Panc1 (cell line): ENCODE results near the gene ABCB8. TPM values are rescaled to one million over a fixed set of nuclear protein-coding genes. Genes with fewer than 3 reads are reported as not detected.
A peak's percentile ranks its signal among the peaks of the same experiment; 100 is the strongest.

Experiments
- ATAC-seq: fragments of 200-7000 bp; cut with Tn5 transposase; 2 replicates; pipeline ENCODE4 v1.9.1; 2020; ENCODE audit warnings: mild to moderate bottlenecking, moderate library complexity
- BruUV-seq: library from RNA; stranded (reverse); fragments of 400-500 nt; replicated peaks from 2 replicates; lab custom pipeline; 2021; lab: Mats Ljungman, UMichigan
- CTCF ChIA-PET: fragments of 300-600 bp; sonication (Branson Sonifier 250); formaldehyde crosslinking; loops from one replicate; lab custom pipeline; 2022; ENCODE audit warnings: antibody characterized with exemption; lab: Charles Lee
- POLR2A ChIA-PET: fragments of 300-600 bp; sonication (Branson Sonifier 250); formaldehyde crosslinking; loops from one replicate; lab custom pipeline; 2022; ENCODE audit warnings: antibody characterized with exemption; lab: Charles Lee
- DNase-seq: peaks from one replicate; pipeline ENCODE4 v3.0.0-alpha.2; 2010; ENCODE audit warnings: low read depth, low spot score
- H3K27ac ChIP-seq: 2 replicates; pipeline ENCODE4 v1.5.1; 2011; ENCODE audit warnings: mild to moderate bottlenecking, low read length, inconsistent platforms
- H3K27me3 ChIP-seq: fragments of 200-500 bp; sonication (Bioruptor generic); 2 replicates; pipeline ENCODE4 v1.6.0; 2014; ENCODE audit warnings: low read length, inconsistent platforms; ENCODE audit not compliant: control insufficient read depth, insufficient read depth
- H3K36me3 ChIP-seq: fragments of 200-500 bp; sonication (Bioruptor generic); 2 replicates; pipeline ENCODE4 v1.5.1; 2014; ENCODE audit warnings: inconsistent platforms, mild to moderate bottlenecking, low read length, moderate library complexity; ENCODE audit not compliant: control insufficient read depth, insufficient read depth
- H3K4me1 ChIP-seq: 2 replicates; pipeline ENCODE4 v1.5.1; 2011; ENCODE audit warnings: inconsistent platforms, mild to moderate bottlenecking, low read length, moderate library complexity; ENCODE audit not compliant: control insufficient read depth, insufficient read depth
- H3K4me3 ChIP-seq, 2 experiments: 2 replicates each; pipeline ENCODE4 v1.5.1; 2011 to 2012; ENCODE audit warnings: low read depth in 2 of 2, low read length in 2 of 2, mild to moderate bottlenecking in 2 of 2, inconsistent platforms in 1 of 2, moderate library complexity in 1 of 2
- H3K9me3 ChIP-seq: fragments of 200-500 bp; sonication (Bioruptor generic); 2 replicates; pipeline ENCODE4 v1.5.1; 2014; ENCODE audit warnings: low read depth, mild to moderate bottlenecking, inconsistent platforms, low read length, moderate library complexity; ENCODE audit not compliant: control insufficient read depth, insufficient read depth
- POLR2AphosphoS5 ChIP-seq: IDR thresholded peaks from 2 replicates; pipeline ENCODE4 v1.6.1; 2012; ENCODE audit warnings: mild to moderate bottlenecking, low read depth, low read length, moderate library complexity
- SIN3A ChIP-seq: IDR thresholded peaks from 2 replicates; pipeline ENCODE4 v1.6.1; 2012; ENCODE audit warnings: low read depth, mild to moderate bottlenecking, low read length, moderate library complexity, borderline replicate concordance; ENCODE audit not compliant: insufficient read depth
- TCF7L2 ChIP-seq: IDR thresholded peaks from 2 replicates; pipeline ENCODE4 v1.6.1; 2011; ENCODE audit warnings: mild to moderate bottlenecking, low read depth, low read length, inconsistent platforms
- in situ Hi-C: cut with HindIII; loops from 2 replicates; pipeline ENCODE4 v1.10.0; 2016; ENCODE audit warnings: low sequenced_read_pairs, low pct_unique_long_range_greater_than_20kb
- intact Hi-C: fragments of 100-400 bp; cut with micrococcal nuclease; formaldehyde crosslinking; loops from one replicate; pipeline ENCODE4 v1.10.0; 2022; ENCODE audit not compliant: unreplicated experiment
- total RNA-seq: library from RNA; stranded (reverse); gene quantifications from one replicate; pipeline ENCODE4 v1.2.1, GENCODE V29; 2021; ENCODE audit not compliant: unreplicated experiment
- TF ChIP-seq, protein P1 (sequence below), 2 experiments: IDR thresholded peaks; 2 replicates each; pipeline ENCODE4 v1.6.1; 2011 to 2012; ENCODE audit warnings: low read depth in 2 of 2, control low read depth in 1 of 2, low read length in 1 of 2, mild to moderate bottlenecking in 1 of 2, moderate library complexity in 1 of 2; ENCODE audit not compliant: insufficient read depth in 1 of 2
- TF ChIP-seq, protein P2 (sequence below): fragments of 450-650 bp; IDR thresholded peaks from 2 replicates; pipeline ENCODE4 v1.5.1; 2017; ENCODE audit warnings: mild to moderate bottlenecking

Gene ABCB8
- total RNA-seq, 1 experiment from 2014 or later: 49.8 TPM

DNA sequence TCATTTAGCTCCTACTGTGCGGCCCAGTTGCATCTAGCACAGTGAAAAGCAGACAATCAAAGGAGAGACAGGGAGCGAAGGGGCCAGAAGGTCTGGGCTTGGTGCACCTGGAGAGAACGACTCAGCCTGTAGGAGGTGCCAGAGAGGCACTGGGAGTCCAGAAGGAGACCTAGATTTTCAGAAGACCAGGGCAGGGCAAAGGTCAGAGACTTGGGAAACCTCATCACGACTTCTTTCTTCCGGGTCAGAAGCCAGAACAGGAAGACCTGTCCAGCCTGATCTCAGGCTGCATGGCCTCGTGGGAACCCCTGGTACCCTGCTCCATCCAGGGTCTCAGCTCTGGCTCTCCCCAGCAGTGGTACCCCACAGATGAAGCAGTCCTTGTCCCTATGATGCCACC lies 63.2 kb downstream of the ABCB8 start:
- intact Hi-C loops: no loop called here
- CTCF ChIA-PET: no interaction called here
- no peaks in the 10 kb centered on the region for H3K27me3 ChIP-seq
- no peak overlapping the region for H3K4me3 ChIP-seq
- no peaks in the 10 kb centered on the region; the same call in 1 of the 2 replicates for H3K36me3 ChIP-seq
- TF ChIP-seq, protein P1, sequence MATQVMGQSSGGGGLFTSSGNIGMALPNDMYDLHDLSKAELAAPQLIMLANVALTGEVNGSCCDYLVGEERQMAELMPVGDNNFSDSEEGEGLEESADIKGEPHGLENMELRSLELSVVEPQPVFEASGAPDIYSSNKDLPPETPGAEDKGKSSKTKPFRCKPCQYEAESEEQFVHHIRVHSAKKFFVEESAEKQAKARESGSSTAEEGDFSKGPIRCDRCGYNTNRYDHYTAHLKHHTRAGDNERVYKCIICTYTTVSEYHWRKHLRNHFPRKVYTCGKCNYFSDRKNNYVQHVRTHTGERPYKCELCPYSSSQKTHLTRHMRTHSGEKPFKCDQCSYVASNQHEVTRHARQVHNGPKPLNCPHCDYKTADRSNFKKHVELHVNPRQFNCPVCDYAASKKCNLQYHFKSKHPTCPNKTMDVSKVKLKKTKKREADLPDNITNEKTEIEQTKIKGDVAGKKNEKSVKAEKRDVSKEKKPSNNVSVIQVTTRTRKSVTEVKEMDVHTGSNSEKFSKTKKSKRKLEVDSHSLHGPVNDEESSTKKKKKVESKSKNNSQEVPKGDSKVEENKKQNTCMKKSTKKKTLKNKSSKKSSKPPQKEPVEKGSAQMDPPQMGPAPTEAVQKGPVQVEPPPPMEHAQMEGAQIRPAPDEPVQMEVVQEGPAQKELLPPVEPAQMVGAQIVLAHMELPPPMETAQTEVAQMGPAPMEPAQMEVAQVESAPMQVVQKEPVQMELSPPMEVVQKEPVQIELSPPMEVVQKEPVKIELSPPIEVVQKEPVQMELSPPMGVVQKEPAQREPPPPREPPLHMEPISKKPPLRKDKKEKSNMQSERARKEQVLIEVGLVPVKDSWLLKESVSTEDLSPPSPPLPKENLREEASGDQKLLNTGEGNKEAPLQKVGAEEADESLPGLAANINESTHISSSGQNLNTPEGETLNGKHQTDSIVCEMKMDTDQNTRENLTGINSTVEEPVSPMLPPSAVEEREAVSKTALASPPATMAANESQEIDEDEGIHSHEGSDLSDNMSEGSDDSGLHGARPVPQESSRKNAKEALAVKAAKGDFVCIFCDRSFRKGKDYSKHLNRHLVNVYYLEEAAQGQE (IDR thresholded peaks at IDR 0.05; ENCODE audit: insufficient read depth in 1 of 2, low read depth in 2 of 2, low read length in 1 of 2): no peak
- TF ChIP-seq, protein P2, sequence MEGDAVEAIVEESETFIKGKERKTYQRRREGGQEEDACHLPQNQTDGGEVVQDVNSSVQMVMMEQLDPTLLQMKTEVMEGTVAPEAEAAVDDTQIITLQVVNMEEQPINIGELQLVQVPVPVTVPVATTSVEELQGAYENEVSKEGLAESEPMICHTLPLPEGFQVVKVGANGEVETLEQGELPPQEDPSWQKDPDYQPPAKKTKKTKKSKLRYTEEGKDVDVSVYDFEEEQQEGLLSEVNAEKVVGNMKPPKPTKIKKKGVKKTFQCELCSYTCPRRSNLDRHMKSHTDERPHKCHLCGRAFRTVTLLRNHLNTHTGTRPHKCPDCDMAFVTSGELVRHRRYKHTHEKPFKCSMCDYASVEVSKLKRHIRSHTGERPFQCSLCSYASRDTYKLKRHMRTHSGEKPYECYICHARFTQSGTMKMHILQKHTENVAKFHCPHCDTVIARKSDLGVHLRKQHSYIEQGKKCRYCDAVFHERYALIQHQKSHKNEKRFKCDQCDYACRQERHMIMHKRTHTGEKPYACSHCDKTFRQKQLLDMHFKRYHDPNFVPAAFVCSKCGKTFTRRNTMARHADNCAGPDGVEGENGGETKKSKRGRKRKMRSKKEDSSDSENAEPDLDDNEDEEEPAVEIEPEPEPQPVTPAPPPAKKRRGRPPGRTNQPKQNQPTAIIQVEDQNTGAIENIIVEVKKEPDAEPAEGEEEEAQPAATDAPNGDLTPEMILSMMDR: peak; percentile 82
- DNase-seq: no peak
- H3K4me1 ChIP-seq: peaks cover 27% of the 10 kb centered on the region; the same call in 1 of the 2 replicates
- H3K9me3 ChIP-seq: no peaks in the 10 kb centered on the region
- BruUV-seq: no TSS peak
- POLR2A ChIA-PET: no interaction called here
- in situ Hi-C loops: no loop called here
- no peak for ATAC-seq
- H3K27ac ChIP-seq: no peak overlapping the region

DNA sequence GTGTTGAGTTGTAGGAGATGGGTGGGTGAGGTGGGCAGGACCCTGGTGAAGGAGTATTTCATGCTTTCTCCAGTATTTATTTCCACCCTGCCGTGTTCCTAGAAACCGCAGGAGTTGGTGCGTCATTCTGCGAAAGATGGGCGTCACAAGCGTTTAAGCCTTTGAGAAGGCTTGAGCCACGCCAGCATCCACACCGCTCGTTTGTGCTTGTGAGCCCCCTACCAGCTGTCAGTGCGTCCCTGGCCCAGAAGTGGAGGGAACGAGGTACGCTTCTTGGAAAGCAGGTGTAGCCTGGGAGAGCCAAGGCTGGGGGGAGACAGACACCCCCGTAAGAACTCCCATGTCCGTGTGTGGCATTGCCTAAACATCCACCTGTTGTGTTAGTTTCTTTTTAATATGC lies 63.7 kb downstream of the ABCB8 start:
- CTCF ChIA-PET: no interaction called here
- BruUV-seq: no TSS peak
- in situ Hi-C loops (no loop called here), intact Hi-C loops (no loop called here)
- TF ChIP-seq, protein P2: no peak
- no peak for TF ChIP-seq SIN3A
- TF ChIP-seq, protein P1 (IDR thresholded peaks at IDR 0.05; ENCODE audit: insufficient read depth in 1 of 2, low read depth in 2 of 2, low read length in 1 of 2): no peak
- TF ChIP-seq POLR2AphosphoS5: no peak
- no peak for TF ChIP-seq TCF7L2
- Histone ChIP-seq H3K4me3 (no peak overlapping the region), H3K36me3 (no peaks in the 10 kb centered on the region; the same call in 1 of the 2 replicates), H3K4me1 (peaks cover 27% of the 10 kb centered on the region; the same call in 1 of the 2 replicates), H3K9me3 (no peaks in the 10 kb centered on the region), H3K27me3 (no peaks in the 10 kb centered on the region), H3K27ac (no peak overlapping the region)
- ATAC-seq: no peak
- POLR2A ChIA-PET: no interaction called here
- no peak for DNase-seq
